ENCODE measurements around the gene UBA7.

- TF ChIP-seq EZH2phosphoT487 (IDR thresholded peaks at IDR 0.05; ENCODE audit: insufficient read depth, low read depth) (no peak), EZH2 (IDR thresholded peaks at IDR 0.05; ENCODE audit: insufficient read depth, poor library complexity, severe bottlenecking) (no peak)
These were observed 57.7 kb downstream of the UBA7 start for GRCh38 chr3:49756036-49756435.
